DND-41 (cell line): Measurements from ENCODE around the gene MBNL2.

ENCODE experiments used
- EZH2 ChIP-seq: IDR thresholded peaks from 3 replicates; pipeline ENCODE4 v1.6.1; 2012; ENCODE audit warnings: borderline replicate concordance, low read depth, mild to moderate bottlenecking, moderate library complexity, low read length, inconsistent platforms; ENCODE audit not compliant: severe bottlenecking
- TF ChIP-seq, protein P1 (sequence below): IDR thresholded peaks from 2 replicates; pipeline ENCODE4 v1.5.1; 2012; ENCODE audit warnings: borderline replicate concordance, low read length, moderate library complexity, mild to moderate bottlenecking; ENCODE audit not compliant: poor library complexity, severe bottlenecking; ENCODE audit errors: extremely low read depth

GRCh38 chr13:97231118-97231828 is 9.1 kb downstream of the MBNL2 start:
- TF ChIP-seq, protein P1, sequence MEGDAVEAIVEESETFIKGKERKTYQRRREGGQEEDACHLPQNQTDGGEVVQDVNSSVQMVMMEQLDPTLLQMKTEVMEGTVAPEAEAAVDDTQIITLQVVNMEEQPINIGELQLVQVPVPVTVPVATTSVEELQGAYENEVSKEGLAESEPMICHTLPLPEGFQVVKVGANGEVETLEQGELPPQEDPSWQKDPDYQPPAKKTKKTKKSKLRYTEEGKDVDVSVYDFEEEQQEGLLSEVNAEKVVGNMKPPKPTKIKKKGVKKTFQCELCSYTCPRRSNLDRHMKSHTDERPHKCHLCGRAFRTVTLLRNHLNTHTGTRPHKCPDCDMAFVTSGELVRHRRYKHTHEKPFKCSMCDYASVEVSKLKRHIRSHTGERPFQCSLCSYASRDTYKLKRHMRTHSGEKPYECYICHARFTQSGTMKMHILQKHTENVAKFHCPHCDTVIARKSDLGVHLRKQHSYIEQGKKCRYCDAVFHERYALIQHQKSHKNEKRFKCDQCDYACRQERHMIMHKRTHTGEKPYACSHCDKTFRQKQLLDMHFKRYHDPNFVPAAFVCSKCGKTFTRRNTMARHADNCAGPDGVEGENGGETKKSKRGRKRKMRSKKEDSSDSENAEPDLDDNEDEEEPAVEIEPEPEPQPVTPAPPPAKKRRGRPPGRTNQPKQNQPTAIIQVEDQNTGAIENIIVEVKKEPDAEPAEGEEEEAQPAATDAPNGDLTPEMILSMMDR: no peak
- no peak for TF ChIP-seq EZH2
